ENCODE results near the gene FKBP10.
"Not testable (repeated sequence)": the region's sequence is repeated elsewhere in the genome, so short reads cannot be mapped to it uniquely, and the experiment has no call there.

The FKBP10 gene

DNA sequence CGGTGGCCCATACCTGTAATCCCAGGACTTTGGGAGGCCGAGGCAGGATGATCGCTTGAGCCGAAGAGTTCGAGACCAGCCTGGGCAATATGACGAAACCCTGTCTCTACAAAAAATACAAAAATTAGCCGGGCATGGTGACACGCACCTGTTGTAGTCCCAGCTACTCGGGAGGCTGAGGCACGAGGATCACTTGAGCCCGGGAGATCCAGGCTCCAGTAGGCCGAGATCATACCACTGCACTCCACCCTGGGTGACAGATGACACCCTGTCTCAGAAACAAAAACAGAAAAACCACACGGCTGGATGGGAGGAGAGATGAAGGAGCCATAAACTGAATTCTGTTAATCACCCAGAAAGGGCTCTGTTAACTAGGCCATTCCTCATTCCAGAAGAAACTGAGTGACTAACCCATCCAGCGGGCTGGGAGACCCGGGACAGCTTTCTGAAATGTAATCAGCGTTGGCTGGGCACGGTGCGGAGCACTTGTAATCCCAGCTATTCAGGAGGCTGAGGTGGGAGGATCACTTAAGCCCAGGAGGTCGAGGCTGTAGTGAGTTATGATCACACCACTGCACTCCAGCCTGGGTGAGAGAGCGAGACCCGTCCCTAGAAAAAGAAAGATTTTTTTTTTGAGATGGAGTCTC is 23.9 kb downstream of the FKBP10 start:
- FAIRE-seq (no peak), DNase-seq (ENCODE audit: insufficient read length) (no peak)
- TF ChIP-seq POLR2AphosphoS5 (IDR thresholded peaks at IDR 0.05; ENCODE audit: low read depth, low read length) (no peak), TAF1 (IDR thresholded peaks at IDR 0.05; ENCODE audit: borderline replicate concordance, low read depth, low read length) (no peak), POLR2A (IDR thresholded peaks at IDR 0.05; ENCODE audit: low read depth, low read length) (no peak)

DNA sequence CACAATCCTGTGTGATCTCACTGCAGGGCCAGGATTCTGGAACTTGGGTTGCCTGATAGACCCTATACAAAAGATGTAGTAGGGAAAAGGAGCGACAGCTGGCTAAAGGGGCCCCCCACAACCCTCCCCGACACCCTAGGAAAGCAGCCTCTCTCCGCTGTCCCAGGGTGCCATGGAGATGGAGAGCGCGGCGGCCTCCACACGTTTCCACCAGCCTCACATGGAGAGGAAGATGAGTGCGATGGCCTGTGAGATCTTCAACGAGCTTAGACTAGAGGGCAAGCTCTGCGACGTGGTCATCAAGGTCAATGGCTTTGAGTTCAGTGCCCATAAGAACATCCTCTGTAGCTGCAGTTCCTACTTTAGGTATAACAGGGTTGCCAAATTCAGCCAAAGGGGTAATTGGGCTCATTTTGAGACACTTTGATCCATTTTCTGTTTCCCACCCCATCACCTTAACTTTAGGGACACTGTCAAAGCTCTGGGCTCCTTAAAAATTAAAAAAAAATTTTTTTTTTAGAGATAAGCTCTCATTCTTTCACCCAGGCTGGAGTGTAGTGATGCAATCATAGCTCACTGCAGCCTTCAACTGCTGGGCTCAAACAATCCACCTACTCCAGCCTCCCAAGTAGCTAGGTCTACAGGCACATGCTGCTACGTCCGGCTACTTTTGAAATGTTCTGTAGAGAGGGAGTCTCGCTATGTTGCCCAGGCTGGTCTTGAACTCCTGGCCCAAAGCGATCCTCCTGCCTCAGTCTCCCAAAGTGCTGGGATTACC is 25.1 kb downstream of the FKBP10 start, which contains the start of gene KLHL10:
KLHL10 (plus strand) TSS at position 65 of the 778 bp plus-strand sequence; CDS start at position 173, 108 bp downstream.
- no peak for DNase-seq (ENCODE audit: insufficient read length)
- FAIRE-seq: no peak
- TF ChIP-seq POLR2AphosphoS5 (IDR thresholded peaks at IDR 0.05; ENCODE audit: low read depth, low read length): no peak
- TF ChIP-seq POLR2A (IDR thresholded peaks at IDR 0.05; ENCODE audit: low read depth, low read length): no peak
- no peak for TF ChIP-seq TAF1 (IDR thresholded peaks at IDR 0.05; ENCODE audit: borderline replicate concordance, low read depth, low read length)

DNA sequence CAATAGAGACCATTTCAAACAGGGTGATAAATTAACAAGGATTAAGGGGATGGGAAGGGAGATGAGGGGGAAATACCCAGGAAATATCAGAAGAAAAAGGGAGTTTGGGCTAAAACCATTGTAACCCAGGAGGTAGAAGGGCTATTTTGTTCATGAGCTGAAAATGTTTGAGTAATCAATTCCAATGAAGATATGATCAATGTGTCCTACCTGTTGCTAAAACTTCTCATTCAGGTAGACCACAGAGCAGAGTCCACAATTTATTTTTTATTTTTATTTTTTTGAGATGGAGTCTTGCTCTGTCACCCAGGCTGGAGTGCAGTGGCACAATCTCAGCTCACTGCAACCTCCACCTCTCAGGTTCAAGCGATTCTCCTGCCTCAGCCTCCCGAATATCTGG is 26.6 kb downstream of the FKBP10 start:
- not testable (repeated sequence) for FAIRE-seq; DNase-seq (ENCODE audit: insufficient read length)

DNA sequence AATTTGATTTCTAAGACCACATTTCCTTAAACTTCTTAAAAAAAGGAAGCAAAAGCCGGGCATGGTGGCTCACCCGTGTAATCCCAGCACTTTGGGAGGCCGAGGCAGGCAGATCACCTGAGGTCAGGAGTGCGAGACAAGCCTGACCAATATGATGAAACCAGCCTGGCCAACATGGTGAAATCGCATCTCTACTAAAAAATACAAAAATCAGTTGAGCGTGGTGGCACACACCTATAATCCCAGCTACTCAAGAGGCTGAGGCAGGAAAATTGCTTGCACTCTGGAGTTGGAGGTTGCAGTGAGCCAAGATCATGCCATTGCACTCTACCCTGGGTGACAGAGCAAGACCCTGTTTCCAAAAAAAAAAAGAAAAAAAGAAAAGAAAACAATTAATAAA is 28.0 kb downstream of the FKBP10 start:
- not testable (repeated sequence) for FAIRE-seq; DNase-seq (ENCODE audit: insufficient read length)

DNA sequence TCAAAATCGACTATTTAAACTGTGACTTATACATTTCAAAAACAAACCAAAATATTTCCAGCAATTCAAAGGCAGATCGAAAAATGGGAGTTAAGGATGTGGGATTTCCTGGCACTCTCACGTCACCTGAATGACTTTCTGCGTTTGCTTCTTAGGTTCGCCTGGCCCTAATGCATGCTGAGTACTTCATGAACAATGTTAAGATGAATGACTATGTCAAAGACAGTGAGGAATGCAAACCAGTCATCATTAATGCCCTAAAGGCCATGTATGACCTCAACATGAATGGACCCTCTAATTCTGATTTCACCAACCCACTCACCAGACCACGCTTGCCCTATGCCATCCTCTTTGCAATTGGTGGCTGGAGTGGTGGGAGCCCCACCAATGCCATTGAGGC is 32.2 kb downstream of the FKBP10 start:
- DNase-seq (ENCODE audit: insufficient read length) (no peak), FAIRE-seq (no peak)
- no peak for TF ChIP-seq POLR2AphosphoS5 (IDR thresholded peaks at IDR 0.05; ENCODE audit: low read depth, low read length)
- no peak for TF ChIP-seq POLR2A (IDR thresholded peaks at IDR 0.05; ENCODE audit: low read depth, low read length)
- TF ChIP-seq TAF1 (IDR thresholded peaks at IDR 0.05; ENCODE audit: borderline replicate concordance, low read depth, low read length): no peak

DNA sequence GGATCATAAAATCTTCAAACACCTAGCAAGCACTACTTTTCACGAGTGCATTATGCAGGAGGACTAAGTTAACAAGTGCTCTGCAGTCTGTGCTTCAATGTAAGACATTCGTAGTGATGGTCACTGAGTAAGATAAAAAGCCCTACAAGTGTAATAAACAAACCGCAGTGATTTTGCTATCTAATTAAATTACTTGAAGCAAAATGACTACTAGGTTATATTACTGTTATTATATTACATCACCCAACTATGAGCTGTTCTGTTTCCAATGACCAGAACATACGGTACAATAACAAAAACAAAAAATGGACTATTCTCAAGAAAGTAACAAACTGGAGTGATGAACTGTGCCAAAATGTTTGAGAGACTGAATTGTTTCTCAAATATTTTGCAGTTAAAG is 36.0 kb downstream of the FKBP10 start:
- TF ChIP-seq POLR2A (IDR thresholded peaks at IDR 0.05; ENCODE audit: low read depth, low read length) (no peak), POLR2AphosphoS5 (IDR thresholded peaks at IDR 0.05; ENCODE audit: low read depth, low read length) (no peak), TAF1 (IDR thresholded peaks at IDR 0.05; ENCODE audit: borderline replicate concordance, low read depth, low read length) (no peak)
- FAIRE-seq (no peak), DNase-seq (ENCODE audit: insufficient read length) (no peak)

DNA sequence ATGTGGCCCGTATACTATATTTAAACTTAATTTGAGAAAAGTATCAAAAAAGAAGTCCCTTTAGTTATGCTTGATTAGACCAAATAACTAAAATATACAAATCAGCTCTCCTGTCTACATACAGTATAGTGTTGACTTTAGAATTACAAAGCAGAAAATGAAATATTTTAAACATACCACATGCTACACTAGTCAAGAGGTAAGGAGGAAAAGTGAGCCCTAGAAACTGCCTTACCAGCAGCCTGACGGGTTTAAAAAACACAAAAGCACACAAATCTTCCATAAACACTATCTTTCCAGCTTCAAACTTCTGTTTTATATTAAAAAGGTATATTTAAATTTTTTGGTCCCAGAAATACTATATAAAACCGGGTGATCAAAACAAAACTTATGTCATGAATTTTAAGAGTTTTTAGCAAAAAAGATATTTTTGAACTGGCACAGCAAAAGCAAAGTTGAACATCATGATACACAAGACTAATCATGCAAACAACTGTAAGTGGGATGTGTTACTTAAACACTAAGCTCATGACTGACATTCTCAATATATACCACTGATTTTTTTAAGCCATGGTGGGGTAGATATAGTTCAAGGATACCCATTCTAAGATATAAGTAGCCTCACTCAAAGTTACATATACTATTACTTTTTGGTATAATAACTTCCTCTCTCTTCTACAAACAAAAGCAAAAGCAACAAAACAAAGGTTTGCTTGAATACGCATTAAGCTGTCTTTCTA is 36.6 kb downstream of the FKBP10 start:
- no peak for DNase-seq (ENCODE audit: insufficient read length)
- TF ChIP-seq TAF1 (IDR thresholded peaks at IDR 0.05; ENCODE audit: borderline replicate concordance, low read depth, low read length) (no peak), POLR2AphosphoS5 (IDR thresholded peaks at IDR 0.05; ENCODE audit: low read depth, low read length) (no peak), POLR2A (IDR thresholded peaks at IDR 0.05; ENCODE audit: low read depth, low read length) (no peak)
- no peak for FAIRE-seq

DNA sequence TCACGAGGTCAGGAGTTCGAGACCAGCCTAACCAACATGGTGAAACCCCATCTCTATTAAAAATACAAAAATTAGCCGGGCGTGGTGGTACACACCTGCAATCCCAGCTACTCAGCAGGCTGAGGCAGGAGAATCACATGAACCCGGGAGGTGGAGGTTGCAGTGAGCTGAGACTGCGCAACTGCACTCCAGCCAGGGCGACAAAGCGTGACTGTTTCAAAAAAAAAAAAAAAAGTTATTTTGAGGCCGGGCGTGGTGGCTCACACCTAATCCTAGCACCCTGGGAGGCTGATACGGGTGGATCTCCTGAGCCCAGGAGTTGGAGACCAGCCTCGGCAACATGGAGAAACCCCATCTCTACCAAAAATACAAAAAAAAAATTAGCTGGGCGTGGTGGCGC is 38.6 kb downstream of the FKBP10 start:
- FAIRE-seq; DNase-seq (ENCODE audit: insufficient read length): not testable (repeated sequence)

DNA sequence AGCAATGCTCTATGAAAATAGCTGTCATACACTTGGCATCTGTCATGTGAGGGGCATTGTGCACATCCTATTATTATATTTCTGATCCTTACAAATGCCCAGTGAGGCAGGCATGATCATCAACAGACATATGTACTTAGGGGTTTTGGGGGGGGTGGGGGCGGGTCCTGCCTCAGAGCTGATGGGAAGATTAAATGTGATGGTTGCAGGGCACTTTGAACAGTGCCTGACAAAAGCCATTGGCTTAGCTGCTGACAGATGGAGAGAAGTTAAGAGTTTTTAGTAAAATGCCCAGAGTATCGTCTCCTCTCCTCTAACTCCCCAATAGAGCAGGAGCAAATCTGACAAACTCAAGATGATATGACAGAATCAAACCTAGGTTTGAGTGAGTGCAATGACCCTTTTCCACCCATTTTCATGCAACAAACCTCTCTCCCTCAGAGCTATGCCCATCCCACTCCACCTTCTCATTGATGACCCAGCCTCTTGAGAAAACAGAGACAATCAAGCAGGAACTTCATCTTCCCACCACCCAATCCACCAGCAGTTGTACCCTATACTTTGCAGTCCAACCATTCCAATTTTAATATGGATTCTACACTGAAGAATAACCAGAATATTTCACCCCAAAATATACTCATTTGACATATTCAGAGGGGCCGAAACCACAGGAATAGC is 47.6 kb downstream of the FKBP10 start:
- TF ChIP-seq POLR2AphosphoS5 (IDR thresholded peaks at IDR 0.05; ENCODE audit: low read depth, low read length): no peak
- no peak for TF ChIP-seq POLR2A (IDR thresholded peaks at IDR 0.05; ENCODE audit: low read depth, low read length)
- no peak for TF ChIP-seq TAF1 (IDR thresholded peaks at IDR 0.05; ENCODE audit: borderline replicate concordance, low read depth, low read length)
- FAIRE-seq: no peak
- DNase-seq (ENCODE audit: insufficient read length): no peak

DNA sequence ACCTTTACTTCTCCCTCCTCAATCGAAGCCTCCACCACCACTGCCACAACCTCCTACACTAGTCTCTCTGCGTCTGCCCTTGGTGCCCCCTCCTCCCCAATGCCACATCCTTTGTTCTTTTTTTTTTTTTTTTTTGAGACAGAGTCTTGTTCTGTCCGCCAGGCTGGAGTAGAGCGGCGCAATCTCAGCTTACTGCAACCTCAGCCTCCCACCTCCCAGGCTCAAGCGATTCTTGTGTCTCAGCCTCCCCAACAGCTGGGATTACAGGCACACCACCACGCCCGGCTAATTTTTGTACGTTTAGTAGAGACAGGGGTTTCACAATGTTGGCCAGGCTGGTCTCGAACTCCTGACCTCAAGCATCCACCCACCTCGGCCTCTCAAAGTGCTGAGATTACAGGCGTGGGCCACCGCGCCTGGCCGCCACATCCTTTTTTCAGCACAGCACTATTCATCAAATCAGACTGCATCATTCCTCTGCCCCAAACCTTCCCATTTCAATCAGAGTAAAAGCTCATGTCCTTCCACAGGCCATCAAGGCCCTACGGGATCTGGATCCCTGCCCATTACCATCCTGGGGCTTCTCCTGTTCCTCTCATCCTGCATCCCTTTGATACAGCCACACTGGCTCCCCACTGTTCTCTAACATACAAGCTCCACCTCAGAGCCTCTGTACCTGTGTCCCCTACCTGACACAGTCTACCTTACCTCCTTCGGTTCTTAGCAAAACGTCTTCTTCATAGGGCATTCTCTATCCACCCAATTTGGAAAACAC is 50.5 kb downstream of the FKBP10 start:
- FAIRE-seq: no peak
- no peak for DNase-seq (ENCODE audit: insufficient read length)
- TF ChIP-seq TAF1 (IDR thresholded peaks at IDR 0.05; ENCODE audit: borderline replicate concordance, low read depth, low read length) (no peak), POLR2AphosphoS5 (IDR thresholded peaks at IDR 0.05; ENCODE audit: low read depth, low read length) (no peak), POLR2A (IDR thresholded peaks at IDR 0.05; ENCODE audit: low read depth, low read length) (no peak)

DNA sequence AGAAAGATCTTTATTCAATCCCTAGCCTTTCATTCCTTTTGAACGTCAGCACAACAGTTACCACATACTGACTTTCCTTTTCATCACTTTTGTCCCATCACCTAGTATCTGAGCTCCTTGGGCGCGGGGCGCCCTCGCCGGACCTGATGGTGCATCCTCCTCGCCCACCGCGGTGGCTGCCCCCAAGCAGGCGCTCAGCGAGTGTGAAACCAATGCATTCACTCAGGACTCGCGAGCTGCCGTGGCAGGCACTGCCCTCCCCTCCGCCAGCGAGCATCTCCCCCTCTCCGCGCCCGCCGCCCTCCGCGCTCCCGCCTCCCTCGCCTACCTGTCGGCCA is 51.7 kb downstream of the FKBP10 start:
- FAIRE-seq: no peak
- DNase-seq (ENCODE audit: insufficient read length): no peak
- TF ChIP-seq POLR2AphosphoS5 (IDR thresholded peaks at IDR 0.05; ENCODE audit: low read depth, low read length) (no peak), TAF1 (IDR thresholded peaks at IDR 0.05; ENCODE audit: borderline replicate concordance, low read depth, low read length) (no peak), POLR2A (IDR thresholded peaks at IDR 0.05; ENCODE audit: low read depth, low read length) (no peak)
